HepG2 (cell line): ENCODE results near the gene ALPK1. TPM values are rescaled to one million over a fixed set of nuclear protein-coding genes. Genes with fewer than 3 reads are reported as not detected.

Experiments
- ATAC-seq: fragments of 200-7000 bp; cut with Tn5 transposase; 3 replicates; pipeline ENCODE4 v1.9.1; 2020; ENCODE audit warnings: mild to moderate bottlenecking, moderate library complexity
- BruUV-seq: library from RNA; stranded (reverse); fragments of 400-500 nt; replicated peaks from 2 replicates; lab custom pipeline; 2021; lab: Mats Ljungman, UMichigan
- CTCF ChIA-PET: fragments of 300-600 bp; formaldehyde crosslinking; extraction: SDS; loops from one replicate; lab custom pipeline; 2021; ENCODE audit warnings: low total read pairs, inconsistent platforms, low intra/inter-chr PET ratio; lab: Yijun Ruan, JAX
- POLR2A ChIA-PET: fragments of 350-600 bp; sonication (Branson Sonifier 250); formaldehyde crosslinking; loops from one replicate; lab custom pipeline; 2020; ENCODE audit warnings: antibody characterized with exemption, inconsistent platforms; lab: Yijun Ruan, JAX
- DNase-seq: peaks from one replicate; pipeline ENCODE4 v3.0.0-alpha.2; 2015; ENCODE audit warnings: low spot score
- FAIRE-seq: peaks from 3 replicates; lab custom pipeline; 2011; peaks lifted over from hg19 to GRCh38; lab: Jason Lieb, UNC
- H2AFZ ChIP-seq: one replicate; pipeline ENCODE4 v1.6.1; 2011; ENCODE audit warnings: low read length, inconsistent platforms
- H3K27ac ChIP-seq: fragments of 300-600 bp; 3 replicates; pipeline ENCODE4 v1.8.0; 2011; ENCODE audit warnings: mixed run types, mild to moderate bottlenecking, mixed read lengths, low read length, inconsistent platforms; ENCODE audit not compliant: insufficient read depth; ENCODE audit errors: extremely low read length
- H3K27me3 ChIP-seq, 2 experiments: fragments of 200-600 bp in 1 of 2; 2 replicates in 1 of 2; 3 replicates in 1 of 2; pipeline versions ENCODE4 v1.6.0 to v1.8.0; 2011; ENCODE audit warnings: low read length in 2 of 2, mild to moderate bottlenecking in 2 of 2, moderate library complexity in 2 of 2, inconsistent platforms in 1 of 2; ENCODE audit not compliant: insufficient read depth in 2 of 2, control insufficient read depth in 1 of 2
- H3K36me3 ChIP-seq, 2 experiments: fragments of 200-600 bp in 1 of 2; replicated peaks in 1 of 2; 2 replicates in 1 of 2; 3 replicates in 1 of 2; pipeline versions ENCODE4 v1.5.1 to v1.8.0; 2011; ENCODE audit warnings: low read length in 2 of 2, inconsistent platforms in 1 of 2; ENCODE audit not compliant: insufficient read depth in 2 of 2, control insufficient read depth in 1 of 2
- H3K4me1 ChIP-seq: 2 replicates; pipeline ENCODE4 v1.5.1; 2012; ENCODE audit warnings: low read length, inconsistent platforms; ENCODE audit not compliant: insufficient read depth
- H3K4me2 ChIP-seq: 2 replicates; pipeline ENCODE4 v1.6.0; 2011; ENCODE audit warnings: low read depth, low read length, inconsistent platforms
- H3K4me3 ChIP-seq, 3 experiments: fragments of 200-600 bp in 1 of 3; sonication (generic), shearing (Covaris generic) in 1 of 3; replicated peaks in 1 of 3; 2 replicates each; pipeline ENCODE4 v1.5.1; 2011 to 2016; ENCODE audit warnings: low read length in 3 of 3, inconsistent platforms in 2 of 3, low read depth in 2 of 3, mild to moderate bottlenecking in 2 of 3, control low read depth in 1 of 3, mixed read lengths in 1 of 3; ENCODE audit not compliant: insufficient read depth in 1 of 3
- H3K79me2 ChIP-seq: one replicate; pipeline ENCODE4 v1.6.1; 2011; ENCODE audit warnings: low read length, inconsistent platforms; ENCODE audit not compliant: insufficient read depth
- H3K9ac ChIP-seq: 2 replicates; pipeline ENCODE4 v1.6.0; 2011; ENCODE audit warnings: mild to moderate bottlenecking, low read depth, low read length, inconsistent platforms; ENCODE audit not compliant: insufficient read depth
- H3K9me3 ChIP-seq: 2 replicates; pipeline ENCODE4 v1.5.1; 2012; ENCODE audit warnings: mild to moderate bottlenecking, low read length
- H4K20me1 ChIP-seq: 2 replicates; pipeline ENCODE4 v1.6.0; 2011; ENCODE audit warnings: inconsistent platforms, mild to moderate bottlenecking, low read length, moderate library complexity; ENCODE audit not compliant: insufficient read depth
- NFE2 ChIP-seq: sonication (generic); formaldehyde crosslinking; IDR thresholded peaks from 2 replicates; pipeline ENCODE4 v1.4.0; 2020; ENCODE audit warnings: missing genetic modification reagents
- SP5 ChIP-seq: IDR thresholded peaks from 2 replicates; pipeline ENCODE4 v1.6.1; 2016; ENCODE audit warnings: low read depth, borderline replicate concordance
- ZNF225 ChIP-seq: sonication (generic); formaldehyde crosslinking; IDR thresholded peaks from 2 replicates; pipeline ENCODE4 v1.4.0; 2020; ENCODE audit warnings: mild to moderate bottlenecking, missing genetic modification reagents
- ZNF772 ChIP-seq: sonication (generic); formaldehyde crosslinking; IDR thresholded peaks from 2 replicates; pipeline ENCODE4 v1.5.0; 2020; ENCODE audit warnings: mild to moderate bottlenecking, missing genetic modification reagents
- ZSCAN9 ChIP-seq: IDR thresholded peaks from 2 replicates; pipeline ENCODE4 v1.6.1; 2016; ENCODE audit warnings: borderline replicate concordance
- WGBS: methylation state at CpG from one replicate; pipeline ENCODE4 v1.1.6; 2017; ENCODE audit warnings: low lambda C conversion rate; 5-methylcytosine and 5-hydroxymethylcytosine counted together
- in situ Hi-C: cut with HindIII; loops from 2 replicates; pipeline ENCODE4 v1.10.0; 2017; ENCODE audit warnings: low pct_unique_long_range_greater_than_20kb; ENCODE audit not compliant: extremely low pct_ligation_motif_present
- intact Hi-C: fragments of 100-400 bp; cut with micrococcal nuclease; formaldehyde crosslinking; loops from one replicate; pipeline ENCODE4 v1.10.0; 2022; ENCODE audit not compliant: unreplicated experiment
- polyA plus RNA-seq, 8 experiments: library from polyadenylated mRNA; depleted of rRNA in 3 of 8; stranded (reverse) in 7 of 8; unstranded in 1 of 8; fragments of >200 nt; fragmentation: Illumina TruSeq in 4 of 8; extraction: Trizol in 4 of 8; gene quantifications; 2 replicates each; pipeline versions ENCODE4 v1.2.1 to v1.2.3, GENCODE V29; 2011 to 2016; ENCODE audit warnings: low read depth in 4 of 8, missing spikeins in 1 of 8, mixed read lengths in 1 of 8; ENCODE audit not compliant: insufficient read depth in 1 of 8
- total RNA-seq, 5 experiments: library from RNA; depleted of rRNA; stranded (reverse); fragments of >200 nt; fragmentation: Illumina TruSeq; extraction: Trizol; gene quantifications; 2 replicates each; pipeline ENCODE4 v1.2.3, GENCODE V29; 2016; ENCODE audit warnings: low read depth in 1 of 5
- TF ChIP-seq, protein P1 (sequence below): sonication (generic); formaldehyde crosslinking; IDR thresholded peaks from 2 replicates; pipeline ENCODE4 v1.8.0; 2022; ENCODE audit warnings: mild to moderate bottlenecking, missing genetic modification reagents, moderate library complexity
- TF ChIP-seq, protein P2 (sequence below): sonication (generic); formaldehyde crosslinking; IDR thresholded peaks from 2 replicates; pipeline ENCODE4 v1.8.1; 2023; ENCODE audit warnings: mild to moderate bottlenecking, inconsistent platforms, moderate library complexity, missing genetic modification reagents, borderline replicate concordance

The ALPK1 gene
- total and polyA plus RNA-seq, 2 of the 13 experiments (the other 11 are each of a cell fraction or from before 2014, with no cell fraction given) = 0.61 to 1.3 TPM

DNA sequence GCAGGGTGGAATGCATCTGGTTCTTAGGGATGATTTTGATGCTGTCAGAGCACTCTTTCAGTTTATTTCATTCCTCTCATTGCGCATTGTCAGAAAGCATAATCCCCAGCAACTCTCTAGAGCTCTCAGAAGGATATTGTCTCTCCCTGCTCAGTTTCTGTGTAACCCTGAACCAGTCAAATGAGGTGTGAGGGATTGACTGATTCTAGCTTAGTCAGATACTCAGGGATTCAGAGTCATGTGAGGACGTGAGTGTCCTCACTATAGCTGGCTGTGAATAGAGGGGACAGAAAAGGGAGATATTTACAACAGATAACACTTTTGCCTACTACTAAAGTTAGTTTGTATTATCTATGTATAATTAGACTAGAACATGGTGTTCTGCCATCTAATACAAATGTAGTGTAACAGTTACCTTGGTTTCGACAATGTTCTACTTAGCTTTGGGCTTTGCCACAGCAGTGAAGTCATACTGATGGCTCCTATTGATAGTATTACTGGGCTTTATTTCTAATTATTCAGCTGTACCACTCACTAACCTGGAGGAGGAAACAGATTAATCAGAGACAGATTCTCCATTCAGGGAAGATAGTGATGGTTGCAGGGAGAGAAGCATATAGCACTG, 46.0 kb upstream of the ALPK1 start:
- no peak overlapping the region for H3K4me3 ChIP-seq
- DNase-seq (no peak), FAIRE-seq (no peak), ATAC-seq (no peak)
- no peak overlapping the region for H3K4me2 ChIP-seq
- peaks cover 2 to 12% of the 10 kb centered on the region in 2 experiments; a peak in 4 of 5 replicates for H3K36me3 ChIP-seq
- H3K4me1 ChIP-seq = peaks cover 1% of the 10 kb centered on the region
- ChIA-PET POLR2A (no interaction called here), CTCF (no interaction called here)
- no peak overlapping the region for H3K9ac ChIP-seq
- H3K27me3 ChIP-seq = no peaks in the 10 kb centered on the region; a peak in 1 of 5 replicates
- in situ Hi-C loops (no loop called here), intact Hi-C loops (no loop called here)
- no peak for TF ChIP-seq ZSCAN9
- TF ChIP-seq, protein P1, sequence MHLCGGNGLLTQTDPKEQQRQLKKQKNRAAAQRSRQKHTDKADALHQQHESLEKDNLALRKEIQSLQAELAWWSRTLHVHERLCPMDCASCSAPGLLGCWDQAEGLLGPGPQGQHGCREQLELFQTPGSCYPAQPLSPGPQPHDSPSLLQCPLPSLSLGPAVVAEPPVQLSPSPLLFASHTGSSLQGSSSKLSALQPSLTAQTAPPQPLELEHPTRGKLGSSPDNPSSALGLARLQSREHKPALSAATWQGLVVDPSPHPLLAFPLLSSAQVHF (CRISPR knock-in tag) = no peak
- no peak for TF ChIP-seq NFE2 (CRISPR knock-in tag)
- no peak for TF ChIP-seq ZNF225 (CRISPR knock-in tag)
- TF ChIP-seq, protein P2, sequence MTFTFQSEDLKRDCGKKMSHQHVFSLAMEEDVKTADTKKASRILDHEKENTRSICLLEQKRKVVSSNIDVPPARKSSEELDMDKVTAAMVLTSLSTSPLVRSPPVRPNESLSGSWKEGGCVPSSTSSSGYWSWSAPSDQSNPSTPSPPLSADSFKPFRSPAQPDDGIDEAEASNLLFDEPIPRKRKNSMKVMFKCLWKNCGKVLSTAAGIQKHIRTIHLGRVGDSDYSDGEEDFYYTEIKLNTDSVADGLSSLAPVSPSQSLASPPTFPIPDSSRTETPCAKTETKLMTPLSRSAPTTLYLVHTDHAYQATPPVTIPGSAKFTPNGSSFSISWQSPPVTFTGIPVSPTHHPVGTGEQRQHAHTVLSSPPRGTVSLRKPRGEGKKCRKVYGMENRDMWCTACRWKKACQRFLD (CRISPR knock-in tag) = no peak
- 96% methylated on average over 3 of the region's 3 CpGs for WGBS
- no peak overlapping the region for H3K27ac ChIP-seq
- peaks cover 34% of the 10 kb centered on the region for H3K79me2 ChIP-seq
- BruUV-seq = no TSS peak
- 0 out of 2 replicates have a peak, but pooled peaks cover 7% of the 10 kb centered on the region for H4K20me1 ChIP-seq
- no peaks in the 10 kb centered on the region for H3K9me3 ChIP-seq
- H2AFZ ChIP-seq = no peak overlapping the region

DNA sequence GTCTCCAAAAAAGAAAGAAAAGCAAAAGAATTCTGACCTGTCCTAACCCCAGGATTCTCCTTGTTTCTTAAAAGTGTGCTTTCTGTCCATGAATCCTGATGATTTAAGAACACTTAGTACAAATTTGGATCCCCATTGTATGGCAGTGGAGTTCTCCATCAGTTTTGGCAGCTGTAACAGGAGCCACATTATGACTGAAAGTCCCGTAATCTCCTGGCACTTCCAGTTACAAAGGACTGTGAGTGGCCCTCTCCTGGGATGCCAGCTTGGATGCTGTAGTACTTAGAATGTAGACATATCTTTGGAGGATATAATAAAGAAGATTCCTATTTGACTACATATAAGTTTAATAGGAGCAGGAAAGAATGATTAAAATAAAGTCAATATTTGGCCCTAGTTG, 44.9 kb upstream of the ALPK1 start:
- ATAC-seq (no peak), DNase-seq (no peak), FAIRE-seq (no peak)
- ChIA-PET CTCF (no interaction called here), POLR2A (no interaction called here)
- H3K36me3 ChIP-seq = peaks cover 2 to 10% of the 10 kb centered on the region in 2 experiments
- no peak overlapping the region for H3K9ac ChIP-seq
- no peaks in the 10 kb centered on the region; a peak in 1 of 5 replicates for H3K27me3 ChIP-seq
- BruUV-seq = no TSS peak
- TF ChIP-seq SP5 (CRISPR knock-in tag) = no peak
- no peak for TF ChIP-seq ZNF772 (CRISPR knock-in tag)
- TF ChIP-seq, all 625 proteins: peak for 0
- Histone ChIP-seq H3K27ac (no peak overlapping the region), H3K79me2 (peaks cover 27% of the 10 kb centered on the region), H2AFZ (no peak overlapping the region), H4K20me1 (0 out of 2 replicates have a peak, but pooled peaks cover 7% of the 10 kb centered on the region), H3K4me3 (no peak overlapping the region), H3K9me3 (no peaks in the 10 kb centered on the region), H3K4me1 (peaks cover 12% of the 10 kb centered on the region), H3K4me2 (no peak overlapping the region)
- 100% methylated on average over 1 of the region's 1 CpG for WGBS
- in situ Hi-C loops = no loop called here
- intact Hi-C loops = no loop called here
